K562 (cell line): ENCODE results near the gene PDLIM7. TPM values are rescaled to one million over a fixed set of nuclear protein-coding genes. Genes with fewer than 3 reads are reported as not detected.
A peak's percentile ranks its signal among the peaks of the same experiment; 100 is the strongest.

Experiments used
- CTCF ChIP-seq, 3 experiments: IDR thresholded peaks in 2 of 3; conservative IDR thresholded peaks in 1 of 3; 2 replicates each; pipeline ENCODE4 v1.5.1; 2011 to 2012; ENCODE audit warnings: low read length in 3 of 3, mild to moderate bottlenecking in 3 of 3, control low read depth in 2 of 3, improper control_type of control experiment in 1 of 3, inconsistent platforms in 1 of 3, low read depth in 1 of 3, mixed read lengths in 1 of 3, moderate library complexity in 1 of 3; ENCODE audit not compliant: insufficient read depth in 2 of 3
- CXXC5 ChIP-seq: fragments of 250-450 bp; sonication (Bioruptor Pico); IDR thresholded peaks from 2 replicates; pipeline ENCODE4 v1.8.0; 2022; ENCODE audit warnings: inconsistent platforms, mild to moderate bottlenecking, moderate library complexity
- DEAF1 ChIP-seq: fragments of 450-650 bp; formaldehyde crosslinking; IDR thresholded peaks from 2 replicates; pipeline ENCODE4 v1.4.0; 2020; ENCODE audit warnings: mild to moderate bottlenecking, moderate library complexity
- REST ChIP-seq, 2 experiments: fragments of 450-650 bp; formaldehyde crosslinking in 1 of 2; IDR thresholded peaks; 2 replicates each; pipeline versions ENCODE4 v1.4.0 to v1.6.1; 2014 to 2020; ENCODE audit warnings: mild to moderate bottlenecking in 2 of 2, borderline replicate concordance in 1 of 2, low read depth in 1 of 2
- SLC30A9 ChIP-seq: fragments of 250-450 bp; sonication (Bioruptor Pico); IDR thresholded peaks from 2 replicates; pipeline ENCODE4 v1.8.0; 2022; ENCODE audit warnings: mild to moderate bottlenecking, moderate library complexity
- SMARCA4 ChIP-seq: fragments of 450-650 bp; IDR thresholded peaks from 2 replicates; pipeline ENCODE4 v1.6.1; 2016
- STAG1 ChIP-seq: sonication (generic); formaldehyde crosslinking; IDR thresholded peaks from 2 replicates; pipeline ENCODE4 v1.5.0; 2020; ENCODE audit warnings: missing genetic modification reagents, borderline replicate concordance
- TAF15 ChIP-seq: fragments of 200-400 bp; formaldehyde crosslinking; IDR thresholded peaks from 2 replicates; pipeline ENCODE4 v1.6.1; 2017; ENCODE audit warnings: mild to moderate bottlenecking, low read depth, low read length, moderate library complexity
- ZNF592 ChIP-seq: fragments of 450-650 bp; IDR thresholded peaks from 2 replicates; pipeline ENCODE4 v1.6.1; 2017; ENCODE audit warnings: antibody characterized with exemption, mild to moderate bottlenecking
- polyA plus RNA-seq, 8 experiments: library from polyadenylated mRNA; depleted of rRNA in 4 of 8; stranded (reverse) in 5 of 8; unstranded in 3 of 8; fragments of >200 nt; fragmentation: Nextera tagmentation in 2 of 8; fragmentation: Illumina TruSeq in 1 of 8; extraction: Ambion mirVana in 2 of 8; extraction: Trizol in 1 of 8; gene quantifications; 2 replicates each; pipeline versions ENCODE4 v1.2.1 to v1.2.3, GENCODE V29; 2011 to 2014; ENCODE audit warnings: inconsistent platforms in 1 of 8, missing spikeins in 1 of 8
- total RNA-seq, 7 experiments: library from RNA; depleted of rRNA in 6 of 7; stranded (reverse); fragments of >200 nt in 6 of 7; fragmentation: Illumina TruSeq in 2 of 7; extraction: Trizol in 2 of 7; gene quantifications; 2 replicates each; pipeline versions ENCODE4 v1.2.1 to v1.2.3, GENCODE V29; 2011 to 2021; ENCODE audit warnings: low replicate concordance in 1 of 7

The PDLIM7 gene
- total and polyA plus RNA-seq, 9 of the 15 experiments (the other 6 are each of a cell fraction or from before 2014, with no cell fraction given) = 2.1 to 124 (median 32.6) TPM

GRCh38 chr5:177500685-177501522 is 3.5 kb upstream of the PDLIM7 start (continued):
- TF ChIP-seq REST (IDR thresholded peaks at IDR 0.05; ENCODE audit: borderline replicate concordance) = peak; percentile 88
- no peak for TF ChIP-seq REST (CRISPR knock-in tag; IDR thresholded peaks at IDR 0.05; ENCODE audit: low read depth)
- peak; percentile 63; the same call in 1 of the 2 replicates for TF ChIP-seq DEAF1
- TF ChIP-seq STAG1 (CRISPR knock-in tag) = peak; percentile 57; the same call in 1 of the 2 replicates
- TF ChIP-seq CXXC5 (CRISPR knock-in tag) = peak; percentile 40
- TF ChIP-seq TAF15 = no peak
- TF ChIP-seq SLC30A9 = no peak
- TF ChIP-seq ZNF592 = peak; percentile 53; the same call in 1 of the 2 replicates
- peak; percentile 94 to 97 (median 96) for TF ChIP-seq CTCF (IDR thresholded peaks at IDR 0.05 in 2 of 3, conservative IDR thresholded peaks at IDR 0.05 in 1 of 3; ENCODE audit: insufficient read depth in 2 of 3, low read depth in 1 of 3, low read length in 3 of 3)
- TF ChIP-seq SMARCA4 = 0 out of 2 replicates have a peak, but pooled peaks have one; percentile 24
